Adrenal gland (tissue), 5 donors: ENCODE measurements around the gene KCNMA1.

ENCODE experiments used
- POLR2A ChIP-seq, 2 donors: fragments of 450-650 bp; IDR thresholded peaks; one replicate each; pipeline ENCODE4 v1.6.1; 2017; ENCODE audit warnings: antibody characterized with exemption in 2 of 2, mild to moderate bottlenecking in 2 of 2, moderate library complexity in 1 of 2
- TF ChIP-seq, protein P1 (sequence below), 6 experiments: fragments of 450-650 bp in 4 of 6; fragments of 200-600 bp in 2 of 6; sonication (generic) in 1 of 6; IDR thresholded peaks; 1 replicate in 5 of 6; 2 replicates in 1 of 6; pipeline versions ENCODE4 v1.5.1 to v1.8.0; 2016 to 2021; ENCODE audit warnings: antibody characterized with exemption in 6 of 6, mild to moderate bottlenecking in 2 of 6, moderate library complexity in 1 of 6
- donor health status: DM: no; HTN: no; CAD: no.

GRCh38 chr10:77555591-77556212 lies 81.9 kb downstream of the KCNMA1 start:
- TF ChIP-seq, protein P1, sequence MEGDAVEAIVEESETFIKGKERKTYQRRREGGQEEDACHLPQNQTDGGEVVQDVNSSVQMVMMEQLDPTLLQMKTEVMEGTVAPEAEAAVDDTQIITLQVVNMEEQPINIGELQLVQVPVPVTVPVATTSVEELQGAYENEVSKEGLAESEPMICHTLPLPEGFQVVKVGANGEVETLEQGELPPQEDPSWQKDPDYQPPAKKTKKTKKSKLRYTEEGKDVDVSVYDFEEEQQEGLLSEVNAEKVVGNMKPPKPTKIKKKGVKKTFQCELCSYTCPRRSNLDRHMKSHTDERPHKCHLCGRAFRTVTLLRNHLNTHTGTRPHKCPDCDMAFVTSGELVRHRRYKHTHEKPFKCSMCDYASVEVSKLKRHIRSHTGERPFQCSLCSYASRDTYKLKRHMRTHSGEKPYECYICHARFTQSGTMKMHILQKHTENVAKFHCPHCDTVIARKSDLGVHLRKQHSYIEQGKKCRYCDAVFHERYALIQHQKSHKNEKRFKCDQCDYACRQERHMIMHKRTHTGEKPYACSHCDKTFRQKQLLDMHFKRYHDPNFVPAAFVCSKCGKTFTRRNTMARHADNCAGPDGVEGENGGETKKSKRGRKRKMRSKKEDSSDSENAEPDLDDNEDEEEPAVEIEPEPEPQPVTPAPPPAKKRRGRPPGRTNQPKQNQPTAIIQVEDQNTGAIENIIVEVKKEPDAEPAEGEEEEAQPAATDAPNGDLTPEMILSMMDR (IDR thresholded peaks at IDR 0.05): no peak
- no peak for TF ChIP-seq POLR2A (IDR thresholded peaks at IDR 0.05)
